Measurements from ENCODE around the gene TM7SF3. TPM values are rescaled to one million over a fixed set of nuclear protein-coding genes. Genes with fewer than 3 reads are reported as not detected.

TM7SF3 gene
- total RNA-seq, 1 experiment from 2014 or later, result 56.3 TPM

DNA sequence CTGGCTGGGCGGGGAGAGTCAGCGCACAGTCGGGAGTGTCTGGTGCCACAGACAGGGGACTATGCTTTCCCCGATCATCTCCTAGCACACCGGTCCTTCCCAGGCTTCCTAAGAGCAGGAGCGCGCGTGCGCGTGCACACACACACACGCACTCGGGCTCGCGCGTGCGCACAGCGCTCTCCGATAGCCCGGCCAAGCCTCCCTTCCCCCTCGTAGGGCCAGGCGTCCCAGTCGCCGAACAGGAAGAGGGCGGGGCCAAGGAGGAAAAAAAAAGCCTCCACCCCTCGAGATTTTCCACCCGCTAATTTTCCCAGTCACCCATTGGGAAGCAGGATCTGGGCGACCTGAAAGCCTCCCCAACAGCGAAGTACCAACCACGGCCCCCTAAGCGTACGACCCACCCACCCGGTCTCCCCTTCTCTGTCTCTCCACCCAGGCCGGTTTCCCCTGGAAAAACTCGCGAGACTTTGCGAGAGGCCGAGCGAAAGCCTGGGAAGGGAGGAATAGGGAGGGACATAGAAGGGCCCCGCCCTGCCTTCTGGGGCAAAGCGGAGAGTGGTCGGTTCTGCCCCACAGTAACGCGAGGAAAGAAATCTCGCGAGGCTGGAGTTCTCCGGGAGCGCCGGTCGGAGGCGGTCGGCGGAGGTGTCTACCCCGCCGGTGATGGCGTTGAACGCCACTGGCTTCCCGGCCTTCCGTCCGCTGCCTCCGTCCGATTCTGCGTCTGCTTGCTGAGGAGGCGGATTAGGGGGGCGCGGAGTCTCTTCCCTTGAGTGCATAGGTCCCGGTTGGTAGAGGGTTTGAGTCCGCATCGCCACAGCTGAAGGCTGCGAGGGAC is 76.1 kb downstream of the TM7SF3 start, which contains the start of the genes FGFR1OP2 and INTS13:
Gene FGFR1OP2, plus strand, starts transcription at position 608 of the 838 bp plus-strand sequence. CDS start 15,689 bp downstream, outside the sequence.
Gene INTS13, minus strand, starts transcription at position 119 of the 838 bp plus-strand sequence. CDS start 1,178 bp downstream, outside the sequence.
- Histone ChIP-seq H3K4me3 (ENCODE audit: insufficient read depth, low read depth, low read length) (peak within 1 kb of the TSS; percentile 92), H3K36me3 (replicated peaks; ENCODE audit: control insufficient read depth, insufficient read depth, low read length) (peaks cover 2% of the 10 kb centered on the region; the same call in 1 of the 2 replicates), H3K27me3 (ENCODE audit: control insufficient read depth, insufficient read depth, low read length) (no peaks in the 10 kb centered on the region)
- DNase-seq, result peak; percentile 90

- DNase-seq, result no peak
- H3K27me3 ChIP-seq (ENCODE audit: control insufficient read depth, insufficient read depth, low read length), result no peaks in the 10 kb centered on the region
- peaks cover 2% of the 10 kb centered on the region; the same call in 1 of the 2 replicates for H3K36me3 ChIP-seq (replicated peaks; ENCODE audit: control insufficient read depth, insufficient read depth, low read length)
- H3K4me3 ChIP-seq (ENCODE audit: insufficient read depth, low read depth, low read length), result peak overlapping the region; percentile 92
These were observed 76.7 kb downstream of the TM7SF3 start for GRCh38 chr12:26937443-26937862.

GRCh38 chr12:26936559-26937442 is 77.4 kb downstream of the TM7SF3 start:
- no peak for DNase-seq
- peaks cover 4% of the 10 kb centered on the region; the same call in 1 of the 2 replicates for H3K36me3 ChIP-seq (replicated peaks; ENCODE audit: control insufficient read depth, insufficient read depth, low read length)
- no peaks in the 10 kb centered on the region for H3K27me3 ChIP-seq (ENCODE audit: control insufficient read depth, insufficient read depth, low read length)
- H3K4me3 ChIP-seq (ENCODE audit: insufficient read depth, low read depth, low read length), result peak overlapping the region; percentile 92

DNA sequence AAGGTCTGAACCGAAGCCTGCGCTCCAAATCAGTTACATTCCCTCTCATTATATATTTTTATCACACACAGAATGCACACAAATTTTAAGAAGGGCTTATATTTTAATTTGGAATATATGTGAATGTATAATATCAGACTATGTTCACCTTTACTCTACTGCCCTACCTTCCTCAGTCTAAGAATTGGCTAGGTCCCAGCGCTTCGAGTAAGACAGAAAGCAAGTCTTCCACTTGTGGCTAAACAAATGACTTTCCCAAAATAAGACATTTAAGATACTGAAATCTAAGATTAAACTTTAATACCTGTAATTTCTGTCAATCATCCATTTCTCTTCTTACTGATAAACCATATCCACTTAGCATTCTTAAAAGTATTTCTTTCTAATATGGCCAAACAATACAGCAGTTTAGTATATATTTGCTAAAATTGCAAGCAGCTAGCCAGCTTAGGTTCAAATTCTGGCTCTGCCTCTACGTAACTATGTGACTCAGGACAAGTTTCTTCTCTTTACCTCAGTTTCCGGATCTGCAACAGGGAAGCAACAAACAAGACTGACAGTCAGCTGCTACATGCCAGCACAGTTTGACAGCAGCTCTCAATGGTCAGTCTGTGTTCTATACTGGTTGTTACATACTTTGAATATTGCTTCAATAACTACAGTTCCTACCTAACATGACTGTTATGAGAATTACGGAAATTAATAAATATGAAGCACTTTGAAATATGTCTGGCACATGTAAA is 78.4 kb downstream of the TM7SF3 start:
- DNase-seq, result no peak
- H3K36me3 ChIP-seq (replicated peaks; ENCODE audit: control insufficient read depth, insufficient read depth, low read length), result peaks cover 4% of the 10 kb centered on the region; the same call in 1 of the 2 replicates
- no peaks in the 10 kb centered on the region for H3K27me3 ChIP-seq (ENCODE audit: control insufficient read depth, insufficient read depth, low read length)
- H3K4me3 ChIP-seq (ENCODE audit: insufficient read depth, low read depth, low read length), result no peak overlapping the region

DNA sequence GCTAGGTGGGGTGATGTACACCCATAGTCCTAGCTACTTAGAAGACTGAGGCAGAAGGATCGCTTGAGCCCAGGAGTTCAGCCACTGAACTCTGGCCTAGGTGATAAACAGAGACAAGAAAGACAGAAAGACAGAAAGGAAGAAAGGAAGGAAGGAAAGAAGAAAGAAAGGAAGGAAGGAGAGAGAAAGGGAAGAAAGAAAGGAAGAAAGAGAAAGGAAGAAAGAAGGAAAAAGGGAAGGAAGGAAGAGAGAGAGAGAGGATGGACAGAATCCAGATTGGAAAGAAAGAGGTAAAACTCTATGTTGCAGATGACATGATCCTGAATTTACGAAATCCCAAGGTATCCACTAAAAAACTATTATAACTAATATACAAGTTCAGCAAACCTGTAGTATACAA is 84.6 kb downstream of the TM7SF3 start:
- DNase-seq, result no peak
- Histone ChIP-seq H3K4me3 (ENCODE audit: insufficient read depth, low read depth, low read length) (no peak overlapping the region), H3K36me3 (replicated peaks; ENCODE audit: control insufficient read depth, insufficient read depth, low read length) (peaks cover 11% of the 10 kb centered on the region), H3K27me3 (ENCODE audit: control insufficient read depth, insufficient read depth, low read length) (no peaks in the 10 kb centered on the region)

DNA sequence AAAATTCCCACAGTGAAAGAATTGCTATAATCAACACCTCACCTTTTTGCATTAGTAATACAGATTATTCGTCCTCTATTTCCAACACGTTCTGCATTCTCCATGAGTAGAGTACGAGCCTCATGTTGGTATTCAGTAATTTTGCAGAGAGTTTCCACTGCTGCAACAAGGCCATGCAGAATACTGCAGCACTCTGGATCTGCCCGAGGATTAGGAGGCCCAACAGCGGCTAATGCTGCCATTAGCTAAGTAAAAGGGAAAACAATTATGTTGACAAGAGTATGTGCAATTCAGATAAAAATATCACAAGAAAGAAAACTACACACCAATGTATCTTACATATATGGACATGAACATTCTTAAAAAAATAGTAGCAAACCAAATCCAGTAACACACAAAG is 85.5 kb downstream of the TM7SF3 start:
- peaks cover 11% of the 10 kb centered on the region for H3K36me3 ChIP-seq (replicated peaks; ENCODE audit: control insufficient read depth, insufficient read depth, low read length)
- no peak for DNase-seq

More for the DNA sequence above, 85.5 kb downstream of the TM7SF3 start:
- Histone ChIP-seq H3K4me3 (ENCODE audit: insufficient read depth, low read depth, low read length) (no peak overlapping the region), H3K27me3 (ENCODE audit: control insufficient read depth, insufficient read depth, low read length) (no peaks in the 10 kb centered on the region)

Other genes starting within 250 kb of the TM7SF3 start
- gene ITPR2, start 181.2 kb downstream of the TM7SF3 start, total RNA-seq (2014; rRNA removed; shearing (Covaris generic)), result 9.4 and 11.4 TPM in 2 replicates
- 55.4 and 83.0 TPM in 2 replicates for gene INTS13, start 76.4 kb downstream of the TM7SF3 start, total RNA-seq (2014; rRNA removed; shearing (Covaris generic))
- gene FGFR1OP2, start 75.9 kb downstream of the TM7SF3 start, total RNA-seq (2014; rRNA removed; shearing (Covaris generic)), result 24.0 and 39.9 TPM in 2 replicates
- gene MED21, start 8.2 kb upstream of the TM7SF3 start, total RNA-seq (2014; rRNA removed; shearing (Covaris generic)), result 35.2 and 43.2 TPM in 2 replicates
- gene C12orf71, start 68.2 kb upstream of the TM7SF3 start, total RNA-seq (2014; rRNA removed; shearing (Covaris generic)), result not detected in 2 replicates
- gene STK38L, start 229.9 kb upstream of the TM7SF3 start, total RNA-seq (2014; rRNA removed; shearing (Covaris generic)), result 18.0 and 20.5 TPM in 2 replicates

All from H7 (cell line).